Smooth muscle cell of the brain vasculature (primary cell): ENCODE measurements around the gene KLHL10.
"Not testable (repeated sequence)": the region's sequence is repeated elsewhere in the genome, so short reads cannot be mapped to it uniquely, and the experiment has no call there.

Experiments used
- DNase-seq: peaks from one replicate; pipeline ENCODE4 v3.0.0-alpha.2; 2012; ENCODE audit warnings: low read depth, low spot score

Gene KLHL10

DNA sequence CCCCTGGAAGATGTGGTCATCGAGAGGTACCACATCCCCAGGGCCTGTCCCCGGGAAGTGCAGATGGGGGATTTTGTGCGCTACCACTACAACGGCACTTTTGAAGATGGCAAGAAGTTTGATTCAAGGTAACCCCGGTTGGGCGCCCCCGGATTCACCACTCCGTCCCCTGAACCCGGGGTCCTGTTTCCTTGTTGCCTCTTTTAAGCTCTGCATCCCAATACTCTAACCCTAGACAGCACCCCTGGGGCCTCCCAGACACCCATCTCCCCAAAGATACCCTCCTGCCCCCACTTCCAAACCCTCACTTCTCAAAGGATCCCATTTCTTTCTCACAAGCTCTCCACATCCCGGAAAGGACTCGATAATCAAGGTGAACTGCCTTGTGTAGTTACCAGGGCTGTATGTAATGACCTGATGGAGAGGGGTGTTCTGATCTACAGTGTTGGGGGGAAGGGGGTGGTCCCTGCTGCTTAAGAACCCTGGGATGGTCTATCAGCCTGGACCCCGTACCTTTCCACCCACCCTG, 24.4 kb upstream of the KLHL10 start:
- no peak for DNase-seq

DNA sequence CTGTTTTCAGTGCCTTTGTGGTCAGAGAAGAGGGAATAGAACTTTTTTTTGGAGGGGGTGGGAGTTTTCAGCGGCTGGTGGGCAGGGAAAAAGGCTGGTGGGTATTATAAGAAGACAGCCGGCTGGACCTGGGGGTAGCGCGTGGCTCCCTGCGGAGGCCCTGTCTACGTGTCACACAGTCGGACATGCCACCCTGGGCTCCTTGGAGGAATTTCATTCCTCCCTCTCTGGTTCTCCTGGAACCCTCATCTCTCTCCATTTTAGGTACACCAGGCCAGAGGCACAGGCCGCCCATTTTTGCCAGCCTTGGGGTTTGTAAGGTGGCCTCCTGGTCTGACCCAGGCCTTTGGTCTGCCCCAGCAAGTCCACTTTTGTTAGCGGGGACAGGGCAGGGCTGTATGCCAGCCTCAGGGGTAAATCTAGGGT, 23.9 kb upstream of the KLHL10 start:
- no peak for DNase-seq

GRCh38 chr17:41814195-41814594, 23.4 kb upstream of the KLHL10 start:
- DNase-seq = no peak

DNA sequence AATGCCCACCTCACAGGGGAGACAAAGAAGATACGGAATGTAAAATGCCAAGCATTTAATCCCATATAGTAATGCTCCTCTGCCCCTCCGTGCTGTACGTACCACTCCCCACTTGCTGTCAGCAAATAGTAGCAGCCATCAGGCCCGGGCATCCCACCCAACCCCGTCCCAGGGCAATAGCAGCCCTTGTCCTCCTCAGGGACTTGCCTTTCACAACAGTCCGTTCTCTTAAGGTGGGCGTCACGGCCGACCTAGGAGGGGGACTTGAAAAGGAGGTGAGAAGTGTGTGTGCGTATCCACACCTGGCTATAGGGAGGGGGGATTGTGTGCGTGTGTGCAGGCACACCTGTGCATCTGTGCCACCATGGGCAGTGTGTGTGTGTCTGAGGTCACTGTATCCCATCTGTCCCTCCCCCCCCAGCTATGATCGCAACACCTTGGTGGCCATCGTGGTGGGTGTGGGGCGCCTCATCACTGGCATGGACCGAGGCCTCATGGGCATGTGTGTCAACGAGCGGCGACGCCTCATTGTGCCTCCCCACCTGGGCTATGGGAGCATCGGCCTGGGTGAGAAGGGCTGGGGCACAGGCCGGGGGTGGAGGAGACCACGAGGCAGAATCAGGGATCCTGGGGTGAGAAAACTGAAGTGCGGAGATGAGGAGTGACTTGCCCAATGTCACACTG, 20.8 kb upstream of the KLHL10 start:
- no peak for DNase-seq

GRCh38 chr17:41818024-41818423, 19.6 kb upstream of the KLHL10 start:
- no peak for DNase-seq

DNA sequence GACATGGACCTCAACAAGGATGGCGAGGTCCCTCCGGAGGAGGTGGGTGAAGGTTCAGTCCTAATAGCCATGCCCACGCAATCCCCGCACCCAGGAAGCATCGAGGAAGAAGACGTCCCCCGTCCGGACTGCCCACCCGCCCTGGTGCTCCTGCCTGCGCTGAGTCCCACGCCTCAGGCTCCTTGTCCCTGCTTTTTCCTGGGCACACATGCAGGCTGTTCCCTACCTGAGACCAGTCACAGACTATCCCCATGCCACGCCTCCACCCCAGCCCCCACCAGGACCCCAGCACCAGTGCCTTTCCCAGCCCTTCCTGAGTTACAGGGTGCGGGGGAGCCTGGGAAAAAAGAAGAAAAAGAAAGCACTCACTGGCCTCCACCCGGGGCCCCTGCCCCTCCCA, 15.8 kb upstream of the KLHL10 start:
- DNase-seq = no peak

- no peak for DNase-seq
These were observed 15.1 kb upstream of the KLHL10 start for GRCh38 chr17:41822216-41823140.

DNA sequence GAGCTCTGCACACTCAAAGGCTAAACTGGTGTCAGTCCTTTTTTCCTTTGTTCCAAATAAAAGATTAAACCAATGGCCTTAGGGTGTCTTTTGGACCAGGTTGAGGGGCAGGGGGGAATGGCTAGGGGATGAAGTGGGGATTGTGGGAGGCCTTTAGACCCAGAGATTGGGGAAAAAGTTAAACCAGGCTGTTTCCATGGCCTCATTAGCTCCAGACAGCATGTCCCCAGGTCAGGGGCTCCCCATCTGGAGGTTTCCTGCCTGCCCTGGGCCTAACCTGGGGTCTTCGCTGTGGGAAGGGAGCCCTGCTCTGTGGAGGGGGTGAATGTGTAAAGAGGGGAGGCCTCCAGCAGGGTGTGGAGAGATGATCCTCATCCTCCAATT, 14.5 kb upstream of the KLHL10 start:
- DNase-seq = no peak

DNA sequence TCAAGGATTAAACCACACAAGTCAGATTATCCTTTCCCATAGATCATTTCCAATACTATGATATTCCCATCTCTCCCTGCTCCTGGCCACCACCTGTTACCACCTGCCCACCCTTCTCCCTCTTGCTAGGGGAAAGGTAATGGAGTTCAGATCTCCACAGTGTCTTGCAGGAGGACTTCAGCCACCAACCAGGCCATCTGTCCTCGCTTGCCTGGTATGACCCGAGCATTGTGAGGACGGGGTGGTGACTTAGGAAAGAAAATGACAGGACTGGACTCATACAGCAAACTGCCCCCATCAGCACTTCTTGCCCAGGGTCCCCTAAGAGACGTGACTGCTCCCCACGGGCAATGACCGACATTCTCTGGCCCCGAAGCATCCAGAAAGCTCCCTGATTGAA, 14.0 kb upstream of the KLHL10 start:
- no peak for DNase-seq

- DNase-seq = no peak
These were observed 13.5 kb upstream of the KLHL10 start for GRCh38 chr17:41824086-41824485.

- DNase-seq = no peak
These were observed 12.3 kb upstream of the KLHL10 start for GRCh38 chr17:41825175-41825845.

DNA sequence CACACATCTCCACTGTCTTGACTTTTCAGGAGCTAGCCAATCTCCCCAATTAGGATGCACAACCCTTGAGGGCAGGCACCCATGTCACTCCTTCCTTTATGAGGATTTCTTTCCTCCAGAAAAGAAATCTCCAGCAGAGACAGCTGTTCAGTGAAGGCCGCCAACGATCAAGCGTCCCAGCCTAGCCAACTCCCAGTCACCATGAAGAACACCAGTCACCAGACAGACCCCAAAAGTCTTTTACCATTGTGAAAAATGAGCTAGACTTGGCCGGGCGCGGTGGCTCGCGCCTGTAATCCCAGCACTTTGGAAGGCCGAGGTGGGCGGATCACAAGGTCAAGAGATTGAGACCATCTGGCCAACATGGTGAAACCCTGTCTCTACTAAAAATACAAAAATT, 7.7 kb upstream of the KLHL10 start:
- not testable (repeated sequence) for DNase-seq

- no peak for DNase-seq
These were observed 2.3 kb upstream of the KLHL10 start for GRCh38 chr17:41835214-41835799.

DNA sequence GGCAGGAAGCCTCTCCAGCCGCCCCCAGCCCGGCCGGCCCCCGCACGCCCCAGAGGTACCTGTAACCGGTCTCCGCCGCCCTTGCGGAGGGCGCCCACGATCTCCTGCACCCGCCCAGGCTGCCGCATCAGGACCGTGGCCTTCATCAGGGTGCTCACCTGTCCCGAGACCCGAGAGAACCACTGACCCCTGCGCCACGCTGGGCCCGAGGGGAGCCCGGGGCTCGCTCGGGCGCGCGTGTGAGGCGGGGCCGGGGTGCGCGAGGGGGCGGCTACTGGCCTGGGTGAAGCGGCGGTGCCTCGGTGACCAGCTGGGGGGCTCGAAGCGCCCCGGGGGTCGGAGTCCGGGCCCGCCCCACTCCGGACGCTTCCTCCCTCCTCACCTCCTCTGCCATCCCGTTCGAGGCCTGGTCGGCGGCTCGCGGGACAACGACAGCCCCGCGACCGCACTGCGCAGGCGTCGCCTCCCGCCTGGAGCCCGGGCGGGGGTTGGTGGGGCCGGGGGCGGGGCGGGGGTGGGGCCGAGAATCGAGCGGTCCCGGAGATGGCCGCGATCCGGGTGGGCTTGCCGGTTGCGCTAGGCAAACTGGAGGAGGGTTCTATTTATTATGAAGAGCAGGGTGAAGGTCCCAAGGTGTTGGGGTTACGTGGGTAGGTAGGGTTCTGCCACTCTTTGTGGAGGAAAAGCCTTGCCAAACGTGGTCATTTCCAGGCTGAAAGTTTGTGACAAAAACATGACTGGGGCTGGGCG, 1.6 kb upstream of the KLHL10 start, which contains the start of gene NT5C3B:
TSS of gene NT5C3B (minus strand) at position 433 of the 750 bp plus-strand sequence. CDS start at position 394, 39 bp downstream.
- DNase-seq = no peak

- no peak for DNase-seq
These were observed 952 bp upstream of the KLHL10 start for GRCh38 chr17:41836550-41837196.

- DNase-seq = not testable (repeated sequence)
These were observed 1.8 kb downstream of the KLHL10 start for GRCh38 chr17:41839448-41839847.

DNA sequence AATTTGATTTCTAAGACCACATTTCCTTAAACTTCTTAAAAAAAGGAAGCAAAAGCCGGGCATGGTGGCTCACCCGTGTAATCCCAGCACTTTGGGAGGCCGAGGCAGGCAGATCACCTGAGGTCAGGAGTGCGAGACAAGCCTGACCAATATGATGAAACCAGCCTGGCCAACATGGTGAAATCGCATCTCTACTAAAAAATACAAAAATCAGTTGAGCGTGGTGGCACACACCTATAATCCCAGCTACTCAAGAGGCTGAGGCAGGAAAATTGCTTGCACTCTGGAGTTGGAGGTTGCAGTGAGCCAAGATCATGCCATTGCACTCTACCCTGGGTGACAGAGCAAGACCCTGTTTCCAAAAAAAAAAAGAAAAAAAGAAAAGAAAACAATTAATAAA, 3.2 kb downstream of the KLHL10 start:
- DNase-seq = not testable (repeated sequence)

DNA sequence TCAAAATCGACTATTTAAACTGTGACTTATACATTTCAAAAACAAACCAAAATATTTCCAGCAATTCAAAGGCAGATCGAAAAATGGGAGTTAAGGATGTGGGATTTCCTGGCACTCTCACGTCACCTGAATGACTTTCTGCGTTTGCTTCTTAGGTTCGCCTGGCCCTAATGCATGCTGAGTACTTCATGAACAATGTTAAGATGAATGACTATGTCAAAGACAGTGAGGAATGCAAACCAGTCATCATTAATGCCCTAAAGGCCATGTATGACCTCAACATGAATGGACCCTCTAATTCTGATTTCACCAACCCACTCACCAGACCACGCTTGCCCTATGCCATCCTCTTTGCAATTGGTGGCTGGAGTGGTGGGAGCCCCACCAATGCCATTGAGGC, 7.3 kb downstream of the KLHL10 start:
- DNase-seq = no peak

GRCh38 chr17:41848788-41849187, 11.2 kb downstream of the KLHL10 start:
- no peak for DNase-seq

GRCh38 chr17:41849251-41849990, 11.8 kb downstream of the KLHL10 start:
- DNase-seq = no peak
